ENCODE data around the gene TMEM115. TPM values are rescaled to one million over a fixed set of nuclear protein-coding genes. Genes with fewer than 3 reads are reported as not detected.

The TMEM115 gene
- total RNA-seq, 1 donor from 2014 or later, result 42.7 TPM

GRCh38 chr3:50354850-50355249, 4.5 kb downstream of the TMEM115 start:
- Mint-ChIP-seq H3K27ac (no peak overlapping the region), H3K4me1 (ENCODE audit: unreplicated experiment) (peaks cover 43% of the 10 kb centered on the region), H3K36me3 (no peaks in the 10 kb centered on the region), H3K9me3 (no peaks in the 10 kb centered on the region), H3K4me3 (no peak overlapping the region), H3K27me3 (no peaks in the 10 kb centered on the region)
- DNase-seq (ENCODE audit: extremely low spot score, unreplicated experiment), result no peak
- TF ChIP-seq CTCF (conservative IDR thresholded peaks at IDR 0.05), result no peak

GRCh38 chr3:50354186-50354764, 5.0 kb downstream of the TMEM115 start:
- Mint-ChIP-seq H3K4me3 (peak overlapping the region; percentile 68), H3K4me1 (ENCODE audit: unreplicated experiment) (peaks cover 38% of the 10 kb centered on the region), H3K36me3 (no peaks in the 10 kb centered on the region), H3K27ac (no peak overlapping the region), H3K9me3 (no peaks in the 10 kb centered on the region), H3K27me3 (no peaks in the 10 kb centered on the region)
- TF ChIP-seq CTCF (conservative IDR thresholded peaks at IDR 0.05), result no peak
- DNase-seq (ENCODE audit: extremely low spot score, unreplicated experiment), result no peak

- DNase-seq (ENCODE audit: extremely low spot score, unreplicated experiment), result no peak
- no peak overlapping the region for H3K27ac Mint-ChIP-seq
- H3K4me1 Mint-ChIP-seq (ENCODE audit: unreplicated experiment), result peaks cover 38% of the 10 kb centered on the region
- peak overlapping the region; percentile 31 for H3K4me3 Mint-ChIP-seq
- no peak for TF ChIP-seq CTCF (conservative IDR thresholded peaks at IDR 0.05)
- H3K36me3 Mint-ChIP-seq, result no peaks in the 10 kb centered on the region
- no peaks in the 10 kb centered on the region for H3K27me3 Mint-ChIP-seq
- no peaks in the 10 kb centered on the region for H3K9me3 Mint-ChIP-seq
Observed at GRCh38 chr3:50353245-50354004, 5.9 kb downstream of the TMEM115 start.

GRCh38 chr3:50352781-50353180, 6.5 kb downstream of the TMEM115 start:
- H3K9me3 Mint-ChIP-seq, result no peaks in the 10 kb centered on the region
- no peak for DNase-seq (ENCODE audit: extremely low spot score, unreplicated experiment)
- H3K27me3 Mint-ChIP-seq, result no peaks in the 10 kb centered on the region
- peaks cover 33% of the 10 kb centered on the region for H3K4me1 Mint-ChIP-seq (ENCODE audit: unreplicated experiment)
- no peak overlapping the region for H3K27ac Mint-ChIP-seq
- peak; percentile 25 for TF ChIP-seq CTCF (conservative IDR thresholded peaks at IDR 0.05)
- peak overlapping the region; percentile 65 for H3K4me3 Mint-ChIP-seq
- no peaks in the 10 kb centered on the region for H3K36me3 Mint-ChIP-seq

- Mint-ChIP-seq H3K36me3 (no peaks in the 10 kb centered on the region), H3K27ac (peak overlapping the region; percentile 96), H3K9me3 (no peaks in the 10 kb centered on the region), H3K4me1 (ENCODE audit: unreplicated experiment) (peaks cover 25% of the 10 kb centered on the region), H3K27me3 (no peaks in the 10 kb centered on the region), H3K4me3 (peak overlapping the region; percentile 97)
- DNase-seq (ENCODE audit: extremely low spot score, unreplicated experiment), result no peak
- no peak for TF ChIP-seq CTCF (conservative IDR thresholded peaks at IDR 0.05)
Observed at GRCh38 chr3:50351323-50351697, 8.0 kb downstream of the TMEM115 start.
